Stimulated activated CD8-positive, alpha-beta memory T cell treated with anti-CD3 and anti-CD28 coated beads, Interleukin-7, amount 100 ng/mL, for 1 hour (primary cell): Measurements from ENCODE around the gene ATP6V1B1.

Experiments used
- DNase-seq, 2 donors: peaks; one replicate each; pipeline ENCODE4 v3.0.0-alpha.2; 2020; ENCODE audit warnings: low read depth in 2 of 2

The ATP6V1B1 gene

GRCh38 chr2:70935468-70936164 lies at the start of gene ATP6V1B1:
ATP6V1B1 (plus strand) TSS chr2:70935900; CDS start chr2:70935955, 55 bp downstream.
- DNase-seq: no peak

GRCh38 chr2:70886541-70886987 lies 49.1 kb upstream of the ATP6V1B1 start:
- DNase-seq: no peak

GRCh38 chr2:70887208-70887549 lies 48.5 kb upstream of the ATP6V1B1 start:
- DNase-seq: no peak

- no peak for DNase-seq
These were observed 48.0 kb upstream of the ATP6V1B1 start for GRCh38 chr2:70887550-70888246.

GRCh38 chr2:70888366-70888922 lies 47.3 kb upstream of the ATP6V1B1 start:
- no peak for DNase-seq

- DNase-seq: no peak
These were observed 46.6 kb upstream of the ATP6V1B1 start for GRCh38 chr2:70888923-70889715.

GRCh38 chr2:70889716-70890037 lies 46.0 kb upstream of the ATP6V1B1 start:
- DNase-seq: no peak

- DNase-seq: no peak
These were observed 45.1 kb upstream of the ATP6V1B1 start for GRCh38 chr2:70890469-70891065.

GRCh38 chr2:70891572-70892357 lies 43.9 kb upstream of the ATP6V1B1 start:
- DNase-seq: no peak

GRCh38 chr2:70892750-70893149 lies 43.0 kb upstream of the ATP6V1B1 start:
- DNase-seq: no peak

GRCh38 chr2:70893186-70893585 lies 42.5 kb upstream of the ATP6V1B1 start:
- no peak for DNase-seq

- no peak for DNase-seq
These were observed 40.9 kb upstream of the ATP6V1B1 start for GRCh38 chr2:70894765-70895164.

- no peak for DNase-seq
These were observed 40.5 kb upstream of the ATP6V1B1 start for GRCh38 chr2:70895249-70895648.

GRCh38 chr2:70895998-70896764 lies 39.5 kb upstream of the ATP6V1B1 start:
- DNase-seq: no peak

- DNase-seq: no peak
These were observed 38.9 kb upstream of the ATP6V1B1 start for GRCh38 chr2:70896765-70897202.

GRCh38 chr2:70897203-70897976 lies 38.3 kb upstream of the ATP6V1B1 start:
- DNase-seq: no peak

GRCh38 chr2:70897977-70898226 lies 37.8 kb upstream of the ATP6V1B1 start:
- no peak for DNase-seq

- no peak for DNase-seq
These were observed 37.1 kb upstream of the ATP6V1B1 start for GRCh38 chr2:70898363-70899240.
